Mucosa of descending colon (tissue), 3 donors: ENCODE measurements around the gene SUSD5. TPM values are rescaled to one million over a fixed set of nuclear protein-coding genes. Genes with fewer than 3 reads are reported as not detected.
"Not testable (repeated sequence)": the region's sequence is repeated elsewhere in the genome, so short reads cannot be mapped to it uniquely, and the experiment has no call there.

Source experiments
- ATAC-seq: fragments of 200-7000 bp; cut with Tn5 transposase; one replicate; pipeline ENCODE4 v1.9.1; 2020; ENCODE audit warnings: mild to moderate bottlenecking, moderate library complexity
- DNase-seq, 3 donors: peaks; one replicate each; pipeline ENCODE4 v3.0.0-alpha.2; 2020
- H3K36me3 ChIP-seq: fragments of 200-600 bp; one replicate; pipeline ENCODE4 v1.8.0; 2021; ENCODE audit warnings: low read depth, mild to moderate bottlenecking
- H3K4me1 ChIP-seq: fragments of 200-600 bp; one replicate; pipeline ENCODE4 v1.8.0; 2021; ENCODE audit warnings: low read depth, mild to moderate bottlenecking
- H3K4me3 ChIP-seq: fragments of 200-600 bp; one replicate; pipeline ENCODE4 v1.8.0; 2021; ENCODE audit warnings: mild to moderate bottlenecking
- H3K9me3 ChIP-seq: fragments of 200-600 bp; one replicate; pipeline ENCODE4 v1.8.0; 2021; ENCODE audit warnings: mild to moderate bottlenecking
- CTCF ChIP-seq: fragments of 200-600 bp; IDR thresholded peaks from one replicate; pipeline ENCODE4 v1.8.0; 2022; ENCODE audit warnings: antibody characterized with exemption, mild to moderate bottlenecking
- intact Hi-C, 2 donors: fragments of 100-400 bp; cut with DNase I in 1 of 2; cut with micrococcal nuclease in 1 of 2; formaldehyde crosslinking; loops; one replicate each; pipeline versions ENCODE4 v1.11.0 to v1.11.1; 2022; cut with DNase I, micrococcal nuclease
- total RNA-seq, 3 donors: library from RNA; stranded (reverse); fragmentation: NEBNext Ultra II Directional in 2 of 3; extraction: Animal tissue kit (Norgen Biotek cat#: 25700) in 2 of 3; gene quantifications; one replicate each; pipeline versions ENCODE4 v1.2.1 to v1.2.4, GENCODE V29; 2021 to 2023
- donor health status: DM: no; HTN: no; CAD: no; lungs with moderate emphysema.
- donor health status: DM: no; HTN: no; CAD: no.
- donor health status: DM: no; HTN: yes; CAD: no.

Gene SUSD5
- total RNA-seq, 3 donors from 2014 or later, result 0.20 to 1.8 (median 0.60) TPM

DNA sequence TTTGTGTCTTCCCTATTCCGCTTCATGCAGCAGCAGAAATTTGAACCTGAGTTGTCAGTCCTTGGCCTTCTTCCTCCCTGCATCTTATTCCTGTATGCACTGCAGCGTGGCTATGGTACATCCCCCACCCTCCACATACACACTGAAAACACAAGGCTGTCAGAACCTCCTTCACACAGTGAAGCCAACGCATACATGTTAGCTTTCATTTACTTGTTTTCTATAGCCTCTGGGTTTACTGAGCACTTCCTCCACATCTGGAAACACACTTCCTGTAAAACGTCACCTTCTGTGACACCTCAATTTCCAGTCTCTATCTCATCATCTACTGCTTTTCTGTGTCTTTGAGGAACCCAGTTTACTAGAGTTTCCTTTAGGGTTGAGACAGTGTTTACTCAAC lies 47.0 kb downstream of the SUSD5 start:
- no peak for DNase-seq
- H3K36me3 ChIP-seq, result no peaks in the 10 kb centered on the region
- no peaks in the 10 kb centered on the region for H3K9me3 ChIP-seq
- no peak for TF ChIP-seq CTCF
- H3K4me3 ChIP-seq, result no peak overlapping the region
- ATAC-seq, result no peak
- intact Hi-C loops, result no loop called here
- no peaks in the 10 kb centered on the region for H3K4me1 ChIP-seq

DNA sequence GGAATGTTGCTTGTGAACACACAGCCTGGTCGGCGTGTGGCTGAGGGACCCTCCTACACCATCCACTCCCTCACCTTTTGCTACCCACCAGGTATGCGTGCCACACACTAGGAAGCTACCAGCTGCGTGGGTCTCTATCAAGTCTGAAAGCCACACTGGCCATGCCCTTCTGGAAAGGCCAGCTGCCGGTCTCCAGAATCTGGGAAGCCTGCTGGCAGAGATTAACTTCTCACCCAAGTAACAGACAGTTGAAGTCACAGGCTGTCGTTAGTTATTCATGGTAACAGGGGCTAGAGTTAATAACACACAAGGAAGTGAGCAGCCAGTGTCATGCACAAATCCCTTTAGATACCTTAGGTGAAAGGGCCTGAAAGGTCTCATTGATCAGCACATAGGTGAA lies 48.1 kb downstream of the SUSD5 start:
- no peak for DNase-seq
- intact Hi-C loops, result no loop called here
- H3K4me1 ChIP-seq, result no peaks in the 10 kb centered on the region
- no peak for TF ChIP-seq CTCF
- ATAC-seq, result no peak
- H3K4me3 ChIP-seq, result no peak overlapping the region
- H3K36me3 ChIP-seq, result no peaks in the 10 kb centered on the region
- H3K9me3 ChIP-seq, result no peaks in the 10 kb centered on the region

GRCh38 chr3:33167716-33168336 lies 50.8 kb downstream of the SUSD5 start:
- ATAC-seq (no peak), DNase-seq (no peak)
- Histone ChIP-seq H3K4me3 (no peak overlapping the region), H3K4me1 (no peaks in the 10 kb centered on the region), H3K9me3 (no peaks in the 10 kb centered on the region), H3K36me3 (no peaks in the 10 kb centered on the region)
- intact Hi-C loops, result no loop called here
- TF ChIP-seq CTCF, result no peak

DNA sequence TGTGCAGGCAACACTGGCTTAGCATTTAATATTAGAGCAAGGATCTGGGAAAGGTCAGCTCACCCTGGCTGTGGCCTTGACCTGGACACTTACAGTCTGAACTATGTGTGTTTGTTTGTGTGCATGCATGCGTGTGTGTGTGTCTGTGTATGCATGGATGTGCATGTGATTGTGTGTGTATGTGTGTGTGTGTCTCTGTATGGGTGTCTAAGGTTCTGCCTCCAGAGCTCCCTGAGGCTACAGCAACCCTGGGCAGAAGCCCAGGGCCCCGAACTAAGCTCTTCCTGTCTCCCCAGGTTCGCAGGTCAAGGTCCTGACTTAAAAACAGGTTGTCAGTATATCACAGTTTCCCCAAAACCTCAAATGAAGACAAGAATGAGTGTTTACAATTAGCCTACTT lies 51.3 kb downstream of the SUSD5 start:
- Histone ChIP-seq H3K4me3 (no peak overlapping the region), H3K9me3 (no peaks in the 10 kb centered on the region), H3K36me3 (no peaks in the 10 kb centered on the region), H3K4me1 (no peaks in the 10 kb centered on the region)
- intact Hi-C loops, result no loop called here
- no peak for ATAC-seq
- TF ChIP-seq CTCF, result no peak
- no peak for DNase-seq

- DNase-seq, result no peak
- TF ChIP-seq CTCF, result no peak
- ATAC-seq, result no peak
- Histone ChIP-seq H3K4me1 (no peaks in the 10 kb centered on the region), H3K4me3 (no peak overlapping the region), H3K36me3 (no peaks in the 10 kb centered on the region), H3K9me3 (no peaks in the 10 kb centered on the region)
- intact Hi-C loops, result no loop called here
Observed at GRCh38 chr3:33166095-33166494, 52.5 kb downstream of the SUSD5 start.

- ATAC-seq, result no peak
- intact Hi-C loops, result no loop called here
- TF ChIP-seq CTCF, result no peak
- no peak overlapping the region for H3K4me3 ChIP-seq
- no peaks in the 10 kb centered on the region for H3K4me1 ChIP-seq
- no peaks in the 10 kb centered on the region for H3K9me3 ChIP-seq
- no peaks in the 10 kb centered on the region for H3K36me3 ChIP-seq
- no peak for DNase-seq
Observed at GRCh38 chr3:33165372-33165771, 53.2 kb downstream of the SUSD5 start.

GRCh38 chr3:33162621-33163020 lies 56.0 kb downstream of the SUSD5 start:
- H3K36me3 ChIP-seq, ATAC-seq, H3K4me3 ChIP-seq, H3K9me3 ChIP-seq, intact Hi-C loops, DNase-seq, H3K4me1 ChIP-seq: not testable (repeated sequence)
